HG03025 (cell line): Measurements from ENCODE around the gene IFITM1.

Experiments used
- ATAC-seq: cut with Tn5 transposase; IDR thresholded peaks from one replicate; pipeline ENCODE4 v1.9.1; 2021; ENCODE audit warnings: mild to moderate bottlenecking, moderate library complexity; ENCODE audit not compliant: unreplicated experiment, low FRiP score

Gene IFITM1

DNA sequence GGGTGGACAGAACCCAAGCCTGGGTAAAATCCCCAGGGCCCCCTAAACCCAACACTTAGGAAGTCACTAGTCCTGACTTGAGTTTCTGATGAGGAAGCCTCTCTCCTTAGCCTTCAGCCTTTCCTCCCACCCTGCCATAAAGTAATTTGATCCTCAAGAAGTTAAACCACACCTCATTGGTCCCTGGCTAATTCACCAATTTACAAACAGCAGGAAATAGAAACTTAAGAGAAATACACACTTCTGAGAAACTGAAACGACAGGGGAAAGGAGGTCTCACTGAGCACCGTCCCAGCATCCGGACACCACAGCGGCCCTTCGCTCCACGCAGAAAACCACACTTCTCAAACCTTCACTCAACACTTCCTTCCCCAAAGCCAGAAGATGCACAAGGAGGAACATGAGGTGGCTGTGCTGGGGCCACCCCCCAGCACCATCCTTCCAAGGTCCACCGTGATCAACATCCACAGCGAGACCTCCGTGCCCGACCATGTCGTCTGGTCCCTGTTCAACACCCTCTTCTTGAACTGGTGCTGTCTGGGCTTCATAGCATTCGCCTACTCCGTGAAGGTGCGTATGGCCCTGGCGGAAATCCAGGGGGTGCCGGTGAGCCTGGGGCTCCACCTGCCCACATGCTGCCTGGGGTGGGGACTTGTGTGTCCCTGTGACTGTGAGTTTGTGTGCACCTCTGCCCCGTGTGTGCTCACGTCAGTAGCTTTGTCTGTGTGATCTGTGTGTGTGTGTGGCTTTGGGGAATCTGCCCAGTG lies at the start of gene IFITM1:
IFITM1 (plus strand) TSS at position 254 of the 767 bp plus-strand sequence; CDS start at position 385, 131 bp downstream.
- ATAC-seq, result no peak

DNA sequence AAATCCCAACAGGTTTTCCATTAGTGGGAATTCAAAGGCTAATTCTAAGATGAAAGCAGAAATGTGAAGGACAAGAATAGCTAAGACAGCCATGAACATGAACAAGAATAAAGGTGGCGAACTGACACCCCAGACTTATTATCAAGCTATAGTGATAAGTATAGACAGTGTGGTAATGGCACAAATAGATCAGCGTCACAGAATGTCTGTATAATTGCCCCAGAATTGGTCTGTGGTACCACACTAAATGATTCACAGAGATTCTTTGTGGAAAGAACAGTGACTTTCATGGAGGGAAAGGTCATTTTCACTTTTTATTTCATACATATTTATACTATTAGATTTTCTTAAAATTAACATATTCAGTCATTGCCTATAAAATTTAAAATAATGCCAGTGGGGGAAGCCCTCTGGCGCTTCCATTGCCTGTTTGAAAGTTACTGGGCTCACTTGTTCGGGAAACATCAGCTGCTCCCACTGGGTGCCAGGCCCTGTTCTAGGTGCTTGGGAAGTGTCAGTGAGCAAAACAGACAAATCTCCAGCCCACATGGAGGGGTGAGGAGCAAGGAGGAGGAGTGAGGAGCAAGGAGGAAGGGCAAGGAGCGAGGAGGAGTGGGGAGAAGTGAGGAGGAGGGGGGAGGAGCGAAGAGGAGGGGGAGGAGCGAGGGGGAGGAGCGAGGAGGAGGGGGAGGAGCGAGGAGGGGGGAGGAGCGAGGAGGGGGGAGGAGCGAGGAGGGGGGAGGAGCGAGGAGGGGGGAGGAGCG lies 47.0 kb upstream of the IFITM1 start:
- no peak for ATAC-seq

DNA sequence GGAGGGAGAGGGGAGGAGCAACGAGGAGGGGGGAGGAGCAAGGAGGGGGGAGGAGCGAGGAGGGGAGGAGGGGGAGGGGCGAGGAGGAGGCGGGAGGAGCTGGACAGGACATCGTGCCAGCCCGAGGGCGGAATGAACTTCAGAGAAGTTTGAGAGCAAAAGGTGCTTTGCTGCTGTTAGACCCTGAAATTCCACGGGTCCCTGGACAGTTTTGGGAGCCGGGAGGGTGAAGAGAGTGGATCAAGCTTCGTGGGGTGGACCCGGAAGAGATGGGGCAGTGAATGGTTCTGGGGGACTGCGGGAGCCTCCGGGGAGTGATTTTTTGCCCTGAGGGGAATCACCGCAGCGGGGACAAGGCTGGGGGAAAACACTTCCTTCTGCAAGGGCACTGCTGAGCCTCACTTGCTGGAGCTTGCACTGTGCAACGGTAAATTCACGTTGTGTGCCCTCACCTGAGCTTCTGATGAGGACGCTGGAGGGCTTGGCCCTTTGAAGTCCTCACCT lies 46.3 kb upstream of the IFITM1 start:
- ATAC-seq, result no peak

- peak; percentile 45 for ATAC-seq
Measured at GRCh38 chr11:268716-269145, 45.1 kb upstream of the IFITM1 start.

- ATAC-seq, result peak; percentile 66
Measured at GRCh38 chr11:269146-269890, 44.5 kb upstream of the IFITM1 start.

GRCh38 chr11:270451-271318 lies 43.2 kb upstream of the IFITM1 start:
- ATAC-seq, result no peak

GRCh38 chr11:271319-271715 lies 42.5 kb upstream of the IFITM1 start:
- ATAC-seq, result no peak

- ATAC-seq, result no peak
Measured at GRCh38 chr11:272195-272930, 41.5 kb upstream of the IFITM1 start.

DNA sequence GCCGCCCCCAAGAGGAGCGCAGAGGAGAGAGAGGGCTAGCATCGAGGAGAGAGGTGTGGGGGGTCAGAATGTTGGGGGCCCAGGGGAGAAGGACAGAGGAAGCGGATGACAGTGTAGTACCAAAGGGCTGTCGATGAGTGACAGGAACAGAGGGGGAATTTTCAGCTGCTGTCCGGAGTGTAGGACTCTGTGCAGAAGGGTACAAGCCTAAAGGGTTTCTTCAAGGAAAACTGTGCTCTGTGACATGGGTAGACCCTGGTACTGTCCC lies 41.0 kb upstream of the IFITM1 start:
- no peak for ATAC-seq

DNA sequence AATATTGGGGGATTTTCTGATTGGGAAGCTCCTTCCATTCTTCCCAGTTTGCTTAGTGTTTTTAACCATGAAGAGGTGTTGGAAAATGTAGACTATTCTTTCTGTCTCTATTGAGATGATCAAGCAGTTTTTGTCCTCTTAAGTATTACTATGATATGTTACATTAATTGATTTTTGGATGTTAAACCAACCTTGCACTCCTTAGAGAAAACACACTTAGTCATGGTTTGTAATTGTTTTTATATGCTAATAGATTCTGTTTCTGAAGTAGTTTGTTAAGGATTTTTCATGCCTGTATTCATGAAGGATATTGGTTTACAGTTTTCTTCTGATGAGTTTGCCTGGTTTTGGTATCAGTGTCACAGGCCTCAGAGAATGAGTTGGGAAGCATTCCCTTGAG lies 37.6 kb upstream of the IFITM1 start:
- no peak for ATAC-seq

- no peak for ATAC-seq
Measured at GRCh38 chr11:278001-278951, 35.6 kb upstream of the IFITM1 start, which contains the start of gene NLRP6. NLRP6 (plus strand) TSS chr11:278407; CDS start chr11:278570, 163 bp downstream.

GRCh38 chr11:279040-279965 lies 34.5 kb upstream of the IFITM1 start:
- ATAC-seq, result no peak

GRCh38 chr11:279966-280705 lies 33.7 kb upstream of the IFITM1 start:
- ATAC-seq, result no peak

DNA sequence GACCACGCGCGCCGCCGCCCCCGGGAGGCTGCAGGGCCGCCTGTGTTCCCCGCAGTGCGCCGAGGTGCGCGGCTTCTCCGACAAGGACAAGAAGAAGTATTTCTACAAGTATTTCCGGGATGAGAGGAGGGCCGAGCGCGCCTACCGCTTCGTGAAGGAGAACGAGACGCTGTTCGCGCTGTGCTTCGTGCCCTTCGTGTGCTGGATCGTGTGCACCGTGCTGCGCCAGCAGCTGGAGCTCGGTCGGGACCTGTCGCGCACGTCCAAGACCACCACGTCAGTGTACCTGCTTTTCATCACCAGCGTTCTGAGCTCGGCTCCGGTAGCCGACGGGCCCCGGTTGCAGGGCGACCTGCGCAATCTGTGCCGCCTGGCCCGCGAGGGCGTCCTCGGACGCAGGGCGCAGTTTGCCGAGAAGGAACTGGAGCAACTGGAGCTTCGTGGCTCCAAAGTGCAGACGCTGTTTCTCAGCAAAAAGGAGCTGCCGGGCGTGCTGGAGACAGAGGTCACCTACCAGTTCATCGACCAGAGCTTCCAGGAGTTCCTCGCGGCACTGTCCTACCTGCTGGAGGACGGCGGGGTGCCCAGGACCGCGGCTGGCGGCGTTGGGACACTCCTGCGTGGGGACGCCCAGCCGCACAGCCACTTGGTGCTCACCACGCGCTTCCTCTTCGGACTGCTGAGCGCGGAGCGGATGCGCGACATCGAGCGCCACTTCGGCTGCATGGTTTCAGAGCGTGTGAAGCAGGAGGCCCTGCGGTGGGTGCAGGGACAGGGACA lies 32.9 kb upstream of the IFITM1 start:
- ATAC-seq, result no peak

- no peak for ATAC-seq
Measured at GRCh38 chr11:281486-282161, 32.2 kb upstream of the IFITM1 start.
